Measurements from ENCODE around the gene EML6. TPM values are rescaled to one million over a fixed set of nuclear protein-coding genes. Genes with fewer than 3 reads are reported as not detected.

The EML6 gene
- total and polyA plus RNA-seq, 2 of the 8 experiments (the other 6 are each of a cell fraction or from before 2014, with no cell fraction given), result 1.2 to 1.6 TPM

- no peak overlapping the region for H3K18ac ChIP-seq (ENCODE audit: extremely low read depth, low read length)
- ChIA-PET CTCF (ENCODE audit: partially characterized antibody) (interaction anchor here (0.7 to 1.4 kb wide), 4 partner anchors 18 to 208 kb away, joined by 3 to 6 read pairs (median 4); no protein-coding TSS in a partner anchor), POLR2A (ENCODE audit: partially characterized antibody) (interaction anchor here (1.7 to 2.8 kb wide), 2 partner anchors 9 to 16 kb away, joined by 4 to 13 read pairs; no protein-coding TSS in a partner anchor)
- H3K4me1 ChIP-seq (replicated peaks in 1 of 4; ENCODE audit: control insufficient read depth in 3 of 4, insufficient read depth in 4 of 4, low read length in 3 of 4), result peaks cover 0 to 3% (median under 1%) of the 10 kb centered on the region in 4 experiments; a peak in 2 of 7 replicates
- H3K79me1 ChIP-seq (ENCODE audit: low read depth, low read length), result no peaks in the 10 kb centered on the region; the same call in 1 of the 2 replicates
- H3K9me3 ChIP-seq (ENCODE audit: insufficient read depth in 2 of 2, low read depth in 1 of 2, low read length in 1 of 2), result no peaks in the 10 kb centered on the region
- H3K4ac ChIP-seq (replicated peaks; ENCODE audit: insufficient read length, low read depth, low read length), result no peak overlapping the region
- peaks cover 0 to 25% (median 7%) of the 10 kb centered on the region in 4 experiments; a peak in 3 of 8 replicates for H3K36me3 ChIP-seq (ENCODE audit: control insufficient read depth in 2 of 4, insufficient read depth in 4 of 4, low read length in 3 of 4)
- no peaks in the 10 kb centered on the region for H3K23me2 ChIP-seq (ENCODE audit: low read depth, low read length)
- H3K27me3 ChIP-seq (replicated peaks in 1 of 4; ENCODE audit: control insufficient read depth in 3 of 4, extremely low read depth in 1 of 4, insufficient read depth in 3 of 4, low read length in 3 of 4), result no peaks in the 10 kb centered on the region
- no peak overlapping the region for H3K14ac ChIP-seq (ENCODE audit: insufficient read length)
- H2BK20ac ChIP-seq (ENCODE audit: low read length), result no peak overlapping the region
- no peak overlapping the region for H2BK120ac ChIP-seq (replicated peaks; ENCODE audit: low read depth, low read length)
- H3K4me3 ChIP-seq (ENCODE audit: extremely low read depth in 1 of 4, insufficient read depth in 2 of 4, low read depth in 3 of 4, low read length in 4 of 4), result no peak overlapping the region
- no peak overlapping the region for H2BK5ac ChIP-seq (ENCODE audit: low read depth, low read length)
- no peak overlapping the region for H2AK5ac ChIP-seq (ENCODE audit: low read depth, low read length)
- no peak overlapping the region for H2AFZ ChIP-seq (ENCODE audit: low read length)
- H3K56ac ChIP-seq (replicated peaks; ENCODE audit: insufficient read length, low read depth, low read length), result no peak overlapping the region
- WGBS, 2 experiments (ENCODE audit: extremely low coverage in 1 of 2, insufficient coverage in 1 of 2, insufficient read length in 1 of 2, insufficient replicate concordance in 2 of 2, low coverage in 1 of 2, low lambda C conversion rate in 2 of 2, missing lambda C conversion rate in 1 of 2), result 83% methylated on average over 4 of the region's 4 CpGs; no CpG with 5 or more reads in 1 of the 2 experiments
- peaks cover 0 to under 1% of the 10 kb centered on the region in 2 experiments; a peak in 1 of 4 replicates for H3K79me2 ChIP-seq (ENCODE audit: control insufficient read depth in 1 of 2, insufficient read depth in 2 of 2, low read length in 2 of 2)
- FAIRE-seq, result no peak
- no peak overlapping the region for H4K91ac ChIP-seq (replicated peaks; ENCODE audit: insufficient read length, low read length)
- no peak overlapping the region for H4K5ac ChIP-seq (ENCODE audit: insufficient read length, low read depth, low read length)
- no peak overlapping the region for H3K23ac ChIP-seq (ENCODE audit: insufficient read length)
- H4K20me1 ChIP-seq (replicated peaks in 1 of 2; ENCODE audit: control insufficient read depth in 1 of 2, insufficient read depth in 2 of 2, low read length in 2 of 2), result no peaks in the 10 kb centered on the region
- no peak for DNase-seq (ENCODE audit: low read depth in 1 of 2, low spot score in 2 of 2)
- H4K8ac ChIP-seq (ENCODE audit: extremely low read depth, insufficient read depth, low read length), result no peak overlapping the region
- H3K27ac ChIP-seq (ENCODE audit: low read depth, low read length), result no peak overlapping the region
- H3K4me2 ChIP-seq (ENCODE audit: insufficient read depth in 1 of 2, low read depth in 2 of 2, low read length in 2 of 2), result no peak overlapping the region
- H2BK12ac ChIP-seq (ENCODE audit: low read depth, low read length), result no peak overlapping the region
- H3K9ac ChIP-seq (replicated peaks in 1 of 4; ENCODE audit: extremely low read depth in 1 of 4, low read depth in 3 of 4, low read length in 3 of 4), result no peak overlapping the region
- no peak overlapping the region for H2BK15ac ChIP-seq (ENCODE audit: low read length)
- no peak for TF ChIP-seq MAFK (IDR thresholded peaks at IDR 0.05; ENCODE audit: low read depth, low read length)
- TF ChIP-seq SAP30 (IDR thresholded peaks at IDR 0.05; ENCODE audit: insufficient read depth, insufficient replicate concordance, low read length), result no peak
- no peak for TF ChIP-seq JUN (IDR thresholded peaks at IDR 0.05; ENCODE audit: low read depth, low read length)
- TF ChIP-seq, protein P1, sequence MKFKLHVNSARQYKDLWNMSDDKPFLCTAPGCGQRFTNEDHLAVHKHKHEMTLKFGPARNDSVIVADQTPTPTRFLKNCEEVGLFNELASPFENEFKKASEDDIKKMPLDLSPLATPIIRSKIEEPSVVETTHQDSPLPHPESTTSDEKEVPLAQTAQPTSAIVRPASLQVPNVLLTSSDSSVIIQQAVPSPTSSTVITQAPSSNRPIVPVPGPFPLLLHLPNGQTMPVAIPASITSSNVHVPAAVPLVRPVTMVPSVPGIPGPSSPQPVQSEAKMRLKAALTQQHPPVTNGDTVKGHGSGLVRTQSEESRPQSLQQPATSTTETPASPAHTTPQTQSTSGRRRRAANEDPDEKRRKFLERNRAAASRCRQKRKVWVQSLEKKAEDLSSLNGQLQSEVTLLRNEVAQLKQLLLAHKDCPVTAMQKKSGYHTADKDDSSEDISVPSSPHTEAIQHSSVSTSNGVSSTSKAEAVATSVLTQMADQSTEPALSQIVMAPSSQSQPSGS (IDR thresholded peaks at IDR 0.05; ENCODE audit: low read length), result no peak
- TF ChIP-seq, protein P2, sequence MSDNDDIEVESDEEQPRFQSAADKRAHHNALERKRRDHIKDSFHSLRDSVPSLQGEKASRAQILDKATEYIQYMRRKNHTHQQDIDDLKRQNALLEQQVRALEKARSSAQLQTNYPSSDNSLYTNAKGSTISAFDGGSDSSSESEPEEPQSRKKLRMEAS (IDR thresholded peaks at IDR 0.05), result no peak
- TF ChIP-seq RXRA (IDR thresholded peaks at IDR 0.05; ENCODE audit: insufficient read depth, low read depth, low read length), result no peak
- TF ChIP-seq TAF1 (IDR thresholded peaks at IDR 0.05; ENCODE audit: low read depth, low read length), result no peak
- TF ChIP-seq KDM1A (IDR thresholded peaks at IDR 0.05; ENCODE audit: borderline replicate concordance, low read length), result no peak
- no peak for TF ChIP-seq USF2 (IDR thresholded peaks at IDR 0.05; ENCODE audit: low read length)
These were observed 246.0 kb downstream of the EML6 start for GRCh38 chr2:54969295-54969939.
